Astrocyte of the cerebellum (primary cell): ENCODE measurements around the gene ATXN10.

Source experiments
- DNase-seq: peaks from one replicate; pipeline ENCODE4 v3.0.0-alpha.2; 2011; ENCODE audit warnings: low read depth
- H3K4me3 ChIP-seq: 2 replicates; pipeline ENCODE4 v1.5.1; 2011; ENCODE audit warnings: mild to moderate bottlenecking, low read depth, low read length, moderate library complexity
- in situ Hi-C: cut with HindIII; loops from 2 replicates; pipeline ENCODE4 v1.10.0; 2017; ENCODE audit warnings: low sequenced_read_pairs
- TF ChIP-seq, protein P1 (sequence below): IDR thresholded peaks from 2 replicates; pipeline ENCODE4 v1.5.1; 2012; ENCODE audit warnings: low read length, low read depth, moderate library complexity, mild to moderate bottlenecking; ENCODE audit errors: missing control alignments

ATXN10 gene

GRCh38 chr22:45891021-45891421 is 219.4 kb downstream of the ATXN10 start:
- in situ Hi-C loops = no loop called here
- TF ChIP-seq, protein P1, sequence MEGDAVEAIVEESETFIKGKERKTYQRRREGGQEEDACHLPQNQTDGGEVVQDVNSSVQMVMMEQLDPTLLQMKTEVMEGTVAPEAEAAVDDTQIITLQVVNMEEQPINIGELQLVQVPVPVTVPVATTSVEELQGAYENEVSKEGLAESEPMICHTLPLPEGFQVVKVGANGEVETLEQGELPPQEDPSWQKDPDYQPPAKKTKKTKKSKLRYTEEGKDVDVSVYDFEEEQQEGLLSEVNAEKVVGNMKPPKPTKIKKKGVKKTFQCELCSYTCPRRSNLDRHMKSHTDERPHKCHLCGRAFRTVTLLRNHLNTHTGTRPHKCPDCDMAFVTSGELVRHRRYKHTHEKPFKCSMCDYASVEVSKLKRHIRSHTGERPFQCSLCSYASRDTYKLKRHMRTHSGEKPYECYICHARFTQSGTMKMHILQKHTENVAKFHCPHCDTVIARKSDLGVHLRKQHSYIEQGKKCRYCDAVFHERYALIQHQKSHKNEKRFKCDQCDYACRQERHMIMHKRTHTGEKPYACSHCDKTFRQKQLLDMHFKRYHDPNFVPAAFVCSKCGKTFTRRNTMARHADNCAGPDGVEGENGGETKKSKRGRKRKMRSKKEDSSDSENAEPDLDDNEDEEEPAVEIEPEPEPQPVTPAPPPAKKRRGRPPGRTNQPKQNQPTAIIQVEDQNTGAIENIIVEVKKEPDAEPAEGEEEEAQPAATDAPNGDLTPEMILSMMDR = no peak

DNA sequence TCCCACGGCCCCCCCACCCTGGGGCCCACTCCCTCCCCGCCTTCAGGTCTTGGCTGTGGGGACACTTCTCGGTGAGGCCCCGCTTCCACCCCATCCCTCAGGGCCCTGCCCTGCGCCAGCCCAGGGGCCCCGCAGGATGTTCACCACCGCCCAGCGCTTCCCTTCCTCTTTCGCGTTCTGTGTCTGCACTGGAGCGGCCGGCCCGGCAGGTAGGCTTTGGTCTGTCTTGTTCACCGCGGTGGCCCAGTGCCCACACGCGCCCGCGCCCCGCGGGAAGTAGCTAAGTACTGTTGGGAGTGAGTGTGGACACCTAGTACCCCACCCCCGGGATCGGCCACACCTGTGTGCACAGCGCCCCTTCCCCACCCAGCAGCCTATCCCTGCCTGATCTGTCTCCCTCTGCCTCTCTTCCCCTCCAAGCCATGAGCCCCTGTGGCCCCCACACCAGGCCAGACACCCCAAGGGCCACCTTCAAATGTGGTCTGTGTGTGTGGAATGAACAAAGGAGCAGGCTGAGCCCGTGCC is 219.9 kb downstream of the ATXN10 start:
- in situ Hi-C loops = no loop called here
- DNase-seq = no peak
- H3K4me3 ChIP-seq = no peak overlapping the region
- TF ChIP-seq, protein P1 = no peak

More at GRCh38 chr22:45891021-45891421, 219.4 kb downstream of the ATXN10 start:
- no peak for DNase-seq
- no peak overlapping the region for H3K4me3 ChIP-seq

DNA sequence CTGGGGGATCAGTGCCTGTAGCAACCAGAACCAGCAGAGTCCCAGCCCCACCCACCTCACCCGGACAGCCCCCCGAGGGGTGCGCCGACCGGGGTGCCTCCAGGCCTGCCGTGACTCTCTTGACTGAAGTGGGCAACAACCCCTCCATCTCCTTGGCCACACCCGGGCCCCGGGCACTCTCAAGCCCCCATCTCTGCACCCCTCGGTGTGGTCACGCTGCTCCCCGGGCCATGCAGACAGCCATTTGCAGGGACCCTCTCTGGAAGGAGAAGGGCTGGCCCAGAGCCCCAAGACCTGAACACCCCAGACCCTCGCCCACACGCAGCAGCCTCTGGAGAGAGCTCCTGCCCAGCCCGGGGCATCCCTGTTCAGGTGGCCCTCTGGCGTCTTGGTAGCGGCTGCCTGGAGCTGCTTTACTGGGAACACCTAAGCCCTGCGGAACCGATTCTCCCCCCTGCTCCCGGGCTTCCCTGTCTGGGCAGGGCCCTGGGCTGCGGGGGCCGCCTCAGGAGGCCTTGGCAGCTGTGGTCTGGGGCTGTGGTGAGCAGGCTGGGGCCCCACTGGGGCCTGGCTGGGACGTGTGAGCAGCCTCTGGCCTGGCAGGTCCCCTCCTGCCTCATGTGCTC is 220.5 kb downstream of the ATXN10 start:
- DNase-seq = no peak
- in situ Hi-C loops = no loop called here
- TF ChIP-seq, protein P1 = no peak
- no peak overlapping the region for H3K4me3 ChIP-seq

DNA sequence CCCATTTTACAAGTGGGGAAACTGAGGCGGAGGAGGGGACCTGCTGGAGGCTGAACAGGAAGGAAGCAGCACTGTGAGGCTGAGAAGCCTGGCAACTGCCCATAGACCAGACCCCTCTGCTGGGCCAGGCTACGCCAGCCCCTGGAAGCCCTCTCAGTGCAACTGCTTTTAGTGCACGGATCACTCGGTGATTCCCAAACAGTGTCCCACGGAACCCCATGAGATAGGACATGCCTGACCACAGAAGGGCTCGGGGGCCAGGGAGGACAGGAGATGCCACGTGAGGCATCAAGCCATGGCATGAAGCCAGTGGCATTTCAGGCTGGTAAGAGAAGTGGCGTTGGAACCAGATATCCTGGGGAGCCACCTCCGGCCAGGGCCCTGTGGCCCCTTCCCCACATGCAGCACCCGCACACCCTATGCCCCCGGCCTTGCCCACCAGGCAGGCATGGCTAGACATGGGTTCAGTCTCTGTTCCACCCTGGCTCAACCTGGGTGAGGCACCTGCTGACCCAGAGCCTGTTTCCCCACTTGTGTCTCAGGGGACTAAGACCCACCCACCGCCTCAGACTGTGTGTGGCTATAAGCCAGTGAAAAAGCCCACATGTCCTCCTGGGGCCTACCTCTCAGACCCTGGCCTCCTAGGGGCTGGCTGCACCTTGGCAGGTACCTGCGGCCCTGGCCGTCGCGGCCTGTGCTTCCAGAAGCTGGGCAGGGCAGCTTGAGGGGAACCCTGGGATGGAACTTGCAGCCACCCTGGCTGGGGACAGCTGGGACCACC is 221.2 kb downstream of the ATXN10 start:
- in situ Hi-C loops = no loop called here
- no peak for DNase-seq
- TF ChIP-seq, protein P1 = no peak
- H3K4me3 ChIP-seq = no peak overlapping the region

DNA sequence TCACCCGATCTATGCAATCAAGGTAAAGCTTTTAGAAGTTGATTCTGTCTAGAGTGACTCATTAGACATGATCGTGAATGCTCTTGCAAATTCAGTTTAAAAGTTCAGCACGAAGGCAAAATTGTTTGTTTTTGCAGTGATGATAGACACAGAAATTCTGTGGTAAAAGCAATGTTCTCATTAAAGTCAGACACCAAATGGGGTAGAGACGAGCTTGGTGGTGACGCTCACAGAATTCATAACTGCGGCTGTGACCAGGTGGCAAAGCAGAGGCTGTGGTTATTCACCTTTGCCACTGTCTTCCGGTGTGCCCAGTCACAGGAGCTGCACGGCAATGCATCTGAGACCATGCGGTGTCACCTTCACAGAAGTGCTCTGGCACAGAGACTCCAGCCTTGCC is 221.9 kb downstream of the ATXN10 start:
- in situ Hi-C loops = no loop called here
- TF ChIP-seq, protein P1 = no peak

More for the DNA sequence above, 221.9 kb downstream of the ATXN10 start:
- DNase-seq = no peak
- no peak overlapping the region for H3K4me3 ChIP-seq
